Hematopoietic multipotent progenitor cell treated with erythropoietin and hydrocortisone succinate and interleukin-3 and kit ligand, for 4 days (in vitro differentiated cells): Measurements from ENCODE around the gene IL7R.
"Not testable (repeated sequence)": the region's sequence is repeated elsewhere in the genome, so short reads cannot be mapped to it uniquely, and the experiment has no call there.

Experiments
- DNase-seq: peaks from one replicate; pipeline ENCODE4 v3.0.0-alpha.2; 2015

Gene IL7R

DNA sequence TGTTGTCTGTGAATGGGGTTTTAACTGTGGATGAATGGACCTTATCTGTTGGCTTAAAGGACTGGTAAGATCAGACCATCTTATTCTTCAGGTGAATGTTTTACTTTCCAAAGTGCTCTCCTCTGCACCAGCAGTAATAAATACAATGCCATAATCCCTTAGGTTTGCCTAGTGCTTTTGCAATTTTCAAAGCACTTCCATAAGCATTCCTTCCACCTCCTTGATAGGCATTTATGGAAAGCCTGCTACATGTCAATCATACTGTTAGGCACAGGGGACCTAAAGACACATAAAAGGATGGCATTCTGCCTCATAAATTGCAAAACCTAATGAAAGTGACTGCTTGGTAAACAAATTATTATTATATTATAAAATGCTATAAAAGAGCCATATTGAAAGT, 21.4 kb downstream of the IL7R start:
- no peak for DNase-seq

DNA sequence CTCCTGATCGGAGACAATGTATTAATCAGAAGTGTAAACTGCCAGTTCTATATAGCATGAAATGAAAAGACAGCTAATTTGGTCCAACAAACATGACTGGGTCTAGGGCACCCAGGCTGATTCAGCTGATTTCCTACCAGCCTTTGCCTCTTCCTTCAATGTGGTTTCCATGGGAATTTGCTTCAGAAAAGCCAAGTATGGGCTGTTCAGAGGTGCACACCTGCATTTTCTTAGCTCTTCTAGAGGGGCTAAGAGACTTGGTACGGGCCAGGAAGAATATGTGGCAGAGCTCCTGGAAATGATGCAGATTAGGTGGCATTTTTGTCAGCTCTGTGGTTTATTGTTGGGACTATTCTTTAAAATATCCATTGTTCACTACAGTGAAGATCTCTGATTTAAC, 22.4 kb downstream of the IL7R start:
- DNase-seq: no peak

GRCh38 chr5:35879649-35880048, 23.0 kb downstream of the IL7R start:
- no peak for DNase-seq

GRCh38 chr5:35880156-35880555, 23.5 kb downstream of the IL7R start:
- peak; percentile 76 for DNase-seq

- DNase-seq: no peak
Measured at GRCh38 chr5:35881758-35882157, 25.1 kb downstream of the IL7R start.

- DNase-seq: peak; percentile 89
Measured at GRCh38 chr5:35884191-35884769, 27.6 kb downstream of the IL7R start.

GRCh38 chr5:35884773-35885172, 28.1 kb downstream of the IL7R start:
- no peak for DNase-seq

GRCh38 chr5:35886381-35886780, 29.7 kb downstream of the IL7R start:
- DNase-seq: peak; percentile 24

- no peak for DNase-seq
Measured at GRCh38 chr5:35887321-35888100, 30.8 kb downstream of the IL7R start.

- DNase-seq: no peak
Measured at GRCh38 chr5:35890021-35891020, 33.6 kb downstream of the IL7R start.

GRCh38 chr5:35892799-35893198, 36.1 kb downstream of the IL7R start:
- not testable (repeated sequence) for DNase-seq

DNA sequence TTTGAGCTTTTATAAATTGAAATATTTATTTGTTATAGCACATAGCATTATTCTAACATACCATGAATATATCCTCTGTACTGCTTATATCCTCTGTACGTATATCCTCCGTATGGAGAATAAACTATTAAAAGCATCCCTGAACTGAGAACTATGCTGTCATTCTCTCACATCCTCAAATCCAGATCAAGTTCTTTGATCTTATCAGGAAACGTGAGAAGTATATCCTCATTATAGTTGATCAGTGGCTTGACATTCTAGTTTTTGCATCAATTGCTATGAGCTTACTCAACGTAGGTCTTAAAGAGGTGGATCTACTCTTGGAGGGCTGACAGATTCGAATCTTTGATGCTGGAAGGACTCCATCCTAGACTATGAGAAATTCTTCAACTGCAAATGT, 37.4 kb downstream of the IL7R start:
- no peak for DNase-seq

DNA sequence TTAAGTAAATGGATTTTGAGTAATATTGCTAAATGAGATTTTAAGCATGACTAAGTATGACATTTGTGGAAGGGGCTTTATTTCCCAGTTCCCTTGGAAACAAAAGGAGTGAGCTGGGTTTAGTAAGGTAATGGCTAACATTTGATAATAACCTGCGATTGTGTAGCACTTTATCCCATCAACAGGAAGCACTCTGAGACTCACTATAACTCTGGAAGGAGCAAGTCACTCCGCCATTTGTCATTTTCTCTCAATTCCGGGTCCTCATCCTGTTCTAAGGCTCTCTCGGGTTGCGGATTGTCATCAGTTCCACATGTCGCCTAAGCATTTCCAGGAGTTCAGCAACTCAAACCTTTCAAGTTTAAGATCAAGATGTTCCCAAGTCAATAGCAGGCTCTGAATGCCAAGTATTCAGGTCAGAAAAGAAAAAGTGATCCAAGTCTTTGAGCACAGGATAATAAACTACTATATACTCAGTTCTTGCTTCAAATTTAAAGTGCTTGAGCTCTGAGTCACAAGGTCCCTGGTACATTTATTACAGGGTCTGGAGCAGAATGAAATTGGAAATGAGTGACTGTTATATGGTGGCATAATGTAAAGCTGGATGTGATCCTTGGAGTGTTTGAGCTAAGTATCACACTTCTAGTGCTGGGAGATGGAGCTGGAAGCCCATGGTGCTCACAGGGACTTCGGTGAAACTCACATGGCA, 42.4 kb downstream of the IL7R start:
- no peak for DNase-seq

DNA sequence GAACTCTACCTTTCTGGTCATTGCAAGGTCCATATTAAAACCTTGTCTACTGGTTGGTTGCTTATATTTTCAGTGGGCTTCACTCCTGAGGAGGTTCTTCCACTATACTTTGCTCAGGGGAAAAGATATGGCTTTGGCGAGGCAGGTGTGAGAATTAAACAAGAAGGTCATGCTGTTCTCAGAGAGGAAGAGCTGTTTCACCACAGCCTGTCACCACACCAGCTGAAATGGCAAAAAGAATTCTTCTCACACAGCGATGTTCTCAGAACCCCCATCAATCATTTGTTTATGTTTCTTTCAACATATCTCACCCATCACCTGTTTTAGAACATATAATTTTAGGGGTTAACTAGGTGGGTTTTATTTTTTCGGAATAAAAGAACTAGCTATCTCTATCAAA, 43.1 kb downstream of the IL7R start:
- DNase-seq: no peak

DNA sequence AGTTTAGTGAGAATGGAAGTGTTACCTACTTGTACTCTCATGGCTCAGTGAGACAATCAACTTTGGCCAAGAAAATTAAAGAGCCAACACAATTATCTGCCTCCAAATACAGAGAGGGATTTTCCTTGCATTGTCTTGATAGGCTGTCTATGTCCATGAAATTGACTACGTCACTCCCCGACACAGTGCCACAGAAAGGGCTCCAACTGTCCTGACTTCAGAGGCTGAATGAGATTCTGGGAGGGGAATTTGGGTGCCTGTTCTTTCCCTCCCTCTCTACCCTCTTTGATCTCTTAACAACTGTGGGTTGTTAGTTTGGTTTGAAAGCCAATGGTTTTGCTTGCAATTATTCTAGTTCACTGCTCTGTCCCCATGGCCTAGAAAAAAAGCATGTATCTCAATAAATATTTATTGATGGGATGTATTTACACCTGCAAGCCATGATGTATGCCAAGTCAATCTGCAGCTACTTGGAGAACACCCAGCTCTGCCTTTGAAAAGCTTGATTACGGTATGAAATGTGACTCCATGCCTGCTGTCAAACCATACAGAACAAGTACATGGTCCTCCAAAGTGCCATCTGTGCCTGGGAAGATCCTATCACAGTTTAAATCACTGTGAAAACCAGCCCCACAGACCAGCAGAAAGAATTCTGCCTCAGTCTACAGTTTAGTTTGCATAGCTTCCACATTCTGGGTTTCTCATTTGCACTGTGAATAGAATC, 44.4 kb downstream of the IL7R start:
- DNase-seq: no peak

GRCh38 chr5:35902046-35902672, 45.5 kb downstream of the IL7R start:
- DNase-seq: peak; percentile 33

DNA sequence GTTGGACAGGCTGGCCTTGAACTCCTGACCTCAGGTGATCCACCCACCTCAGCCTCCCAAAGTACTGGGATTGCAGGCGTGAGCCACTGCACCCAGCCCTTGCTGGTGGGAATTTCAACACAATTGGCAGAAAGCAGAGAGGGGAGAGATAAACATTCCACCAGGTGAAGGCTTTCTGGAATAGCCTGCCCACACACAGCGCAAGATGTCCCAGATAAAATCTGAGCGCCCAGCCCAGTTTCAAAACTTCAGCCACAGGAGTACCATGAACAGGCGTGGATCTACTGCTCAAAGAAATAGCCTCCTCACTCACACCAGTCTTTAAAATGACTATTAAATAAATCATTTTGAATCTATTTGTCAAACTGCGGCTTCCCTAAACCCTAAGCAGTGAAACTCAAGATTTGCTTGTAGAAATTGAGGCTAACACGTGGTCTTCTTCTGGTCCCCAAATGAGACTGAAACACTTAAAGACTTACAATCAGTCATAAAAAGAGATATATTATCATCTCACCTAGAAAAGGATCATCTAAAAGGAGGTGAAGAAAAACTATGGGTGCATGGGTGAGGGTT, 47.0 kb downstream of the IL7R start:
- no peak for DNase-seq

DNA sequence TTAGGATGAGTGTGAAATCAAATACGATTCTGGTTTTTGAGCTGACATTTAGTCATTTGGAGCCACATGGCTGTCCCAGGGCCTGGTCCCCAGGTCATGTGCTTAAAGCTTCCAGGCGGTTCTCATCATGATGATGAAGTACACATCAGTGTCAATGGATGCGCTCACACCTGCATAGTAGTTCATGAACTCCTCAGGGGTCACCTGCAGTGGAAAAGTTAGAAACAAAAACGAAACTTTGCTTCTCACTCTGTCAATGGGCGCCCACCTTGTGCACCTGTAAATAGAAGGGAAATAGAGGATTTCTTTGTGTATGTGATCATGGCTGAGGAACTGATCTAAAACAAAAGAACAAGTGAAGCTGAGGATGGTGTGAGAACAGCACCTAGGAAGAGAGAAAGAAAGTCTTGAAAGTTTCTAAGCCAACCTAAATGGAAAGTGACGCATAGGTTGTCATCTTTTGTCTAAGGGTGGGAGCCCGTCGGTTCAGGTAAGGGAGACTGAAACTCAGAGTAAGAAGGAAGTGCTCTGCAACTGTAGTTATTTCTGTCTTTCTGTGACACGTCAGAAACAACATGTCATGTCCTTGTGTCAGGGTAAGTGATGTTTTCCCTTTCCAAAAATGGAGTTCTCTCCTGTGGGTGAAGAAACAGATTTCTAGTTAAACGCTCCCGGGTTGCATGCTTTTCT, 47.9 kb downstream of the IL7R start:
- no peak for DNase-seq

GRCh38 chr5:35908228-35908627, 51.5 kb downstream of the IL7R start:
- peak; percentile 53 for DNase-seq

DNA sequence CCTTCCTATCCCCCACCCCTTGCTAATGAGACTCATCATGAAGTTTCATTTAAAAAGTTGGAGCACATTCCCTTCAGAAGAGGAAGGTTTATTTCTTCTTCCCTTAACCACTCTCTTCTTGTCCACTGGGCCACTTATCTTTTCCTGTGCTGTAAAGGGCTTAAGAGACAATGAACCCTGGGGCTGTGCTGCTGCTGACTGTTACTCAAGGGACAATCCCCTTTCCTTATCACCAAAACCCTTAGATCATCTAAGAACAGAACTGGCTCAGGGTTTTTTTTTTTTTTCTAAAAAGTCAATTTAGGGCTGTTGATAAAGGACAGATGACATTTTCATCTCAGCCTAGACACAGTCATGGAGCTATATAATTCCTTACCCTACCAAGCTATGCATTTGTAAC, 52.1 kb downstream of the IL7R start:
- peak; percentile 14 for DNase-seq

- no peak for DNase-seq
Measured at GRCh38 chr5:35919191-35919590, 62.5 kb downstream of the IL7R start.
